Mucosa of gallbladder (tissue), 1 donor: ENCODE data around the gene OR1L6. TPM values are rescaled to one million over a fixed set of nuclear protein-coding genes. Genes with fewer than 3 reads are reported as not detected.

ENCODE experiments used
- DNase-seq: peaks from one replicate; pipeline ENCODE4 v3.0.0-alpha.2; 2020; ENCODE audit warnings: low spot score
- total RNA-seq: library from RNA; stranded (reverse); gene quantifications from one replicate; pipeline ENCODE4 v1.2.1, GENCODE V29; 2021
- donor health status: DM: no; HTN: no; CAD: no.

OR1L6 gene, protein sequence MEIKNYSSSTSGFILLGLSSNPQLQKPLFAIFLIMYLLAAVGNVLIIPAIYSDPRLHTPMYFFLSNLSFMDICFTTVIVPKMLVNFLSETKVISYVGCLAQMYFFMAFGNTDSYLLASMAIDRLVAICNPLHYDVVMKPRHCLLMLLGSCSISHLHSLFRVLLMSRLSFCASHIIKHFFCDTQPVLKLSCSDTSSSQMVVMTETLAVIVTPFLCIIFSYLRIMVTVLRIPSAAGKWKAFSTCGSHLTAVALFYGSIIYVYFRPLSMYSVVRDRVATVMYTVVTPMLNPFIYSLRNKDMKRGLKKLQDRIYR
- total RNA-seq = not detected

DNA sequence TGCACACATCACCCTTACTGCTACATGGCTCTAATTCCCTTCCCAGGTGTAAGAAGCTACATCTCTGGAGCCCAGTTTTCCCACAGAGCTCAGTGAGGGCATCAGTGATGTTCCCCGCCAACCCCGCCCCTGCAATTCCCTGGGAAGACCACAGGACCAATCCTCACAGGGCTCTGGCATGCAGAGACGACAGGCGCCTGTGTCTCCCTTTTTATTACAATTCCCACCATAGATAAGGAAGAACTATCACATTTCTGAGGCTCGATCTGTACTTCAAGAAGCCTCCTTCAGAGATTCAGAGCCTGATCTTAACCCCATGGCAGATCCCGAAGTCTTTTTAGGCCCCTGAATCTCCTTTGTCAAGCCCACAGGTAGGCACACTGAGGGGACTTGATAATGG lies at the start of gene OR1L6:
OR1L6 (plus strand) TSS at position 301 of the 400 bp plus-strand sequence. CDS start 7,545 bp downstream, outside the sequence.
- DNase-seq = no peak

- no peak for DNase-seq
Measured at GRCh38 chr9:122695696-122696095, 46.4 kb upstream of the OR1L6 start.

DNA sequence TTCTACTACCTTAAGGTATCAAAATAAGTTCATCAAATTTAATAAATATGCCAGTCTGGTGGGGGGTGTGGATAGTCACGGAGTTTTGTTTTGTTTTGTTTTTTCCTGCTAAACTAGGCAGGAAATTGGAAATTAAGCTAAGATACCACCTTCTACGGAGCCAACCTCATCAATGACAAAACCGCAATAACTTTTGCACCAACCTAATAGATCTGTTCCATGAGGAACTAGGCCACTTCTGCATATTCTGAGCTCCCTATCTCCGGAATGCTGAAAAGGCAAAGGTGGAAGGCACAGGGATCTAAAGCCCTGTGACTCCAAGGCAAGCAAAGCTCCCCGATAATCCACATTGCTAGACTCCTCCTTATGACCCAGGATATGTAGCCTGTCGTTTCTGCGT lies 24.1 kb upstream of the OR1L6 start:
- DNase-seq = no peak

DNA sequence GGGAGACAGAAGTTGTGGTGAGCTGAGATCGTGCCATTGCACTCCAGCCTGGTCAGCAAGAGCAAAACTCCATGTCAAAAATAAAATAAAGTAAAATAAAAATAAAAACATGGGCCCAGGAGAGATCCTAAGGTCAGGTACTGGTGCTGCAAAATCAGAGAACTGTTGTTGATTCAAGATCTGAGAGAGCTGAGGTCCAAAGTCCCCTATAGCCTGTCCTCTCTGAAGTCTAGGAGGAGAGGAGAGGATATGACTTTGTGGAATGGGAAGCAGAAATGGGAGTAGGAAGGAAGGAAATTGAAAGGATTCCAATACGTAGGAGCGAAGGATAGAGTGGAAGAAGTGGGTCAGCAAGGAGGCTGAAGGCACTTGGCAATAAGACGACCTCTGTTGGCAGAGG lies 22.9 kb upstream of the OR1L6 start:
- no peak for DNase-seq

DNA sequence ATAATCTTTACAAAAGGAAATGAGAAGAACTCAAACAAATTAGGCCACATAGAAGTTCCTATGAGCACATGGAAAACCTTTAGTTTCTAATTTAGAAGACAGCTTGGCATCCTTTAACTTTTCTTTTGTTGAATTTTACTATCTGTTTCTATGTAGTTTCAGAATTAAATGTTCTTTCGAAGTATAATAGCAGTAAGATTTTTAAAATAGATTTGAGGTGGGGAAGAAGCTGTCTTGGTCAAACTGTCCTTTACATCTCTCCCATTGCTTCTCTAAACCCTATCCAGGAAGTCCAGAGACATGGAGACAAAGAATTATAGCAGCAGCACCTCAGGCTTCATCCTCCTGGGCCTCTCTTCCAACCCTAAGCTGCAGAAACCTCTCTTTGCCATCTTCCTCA lies 18.4 kb upstream of the OR1L6 start, which contains the start of gene OR1L4:
OR1L4 (plus strand) TSS at position 301 of the 400 bp plus-strand sequence; CDS start at position 301, 0 bp downstream.
- DNase-seq = no peak

- no peak for DNase-seq
Measured at GRCh38 chr9:122754825-122755224, 12.7 kb downstream of the OR1L6 start.

DNA sequence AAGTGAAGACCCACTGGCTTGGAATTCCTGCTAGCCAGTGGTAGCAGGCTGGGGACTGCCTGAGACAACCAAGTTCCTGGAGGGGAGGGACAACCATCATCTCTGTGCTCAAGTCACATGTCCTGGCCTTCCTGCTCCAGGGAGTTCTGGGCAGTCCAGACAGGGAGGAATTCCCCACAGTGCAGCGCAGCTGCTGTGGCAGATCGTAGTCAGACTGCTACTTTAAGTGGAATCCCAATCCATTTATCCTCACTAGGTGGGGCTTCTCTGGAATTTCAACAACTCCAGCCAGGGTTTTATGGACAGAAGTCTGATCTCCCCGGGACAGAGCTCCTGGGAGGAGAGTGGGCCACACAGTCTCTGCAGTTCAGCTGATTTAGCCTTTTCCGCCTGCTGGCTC lies 25.7 kb downstream of the OR1L6 start:
- DNase-seq = no peak

- DNase-seq = no peak
Measured at GRCh38 chr9:122777052-122777451, 34.9 kb downstream of the OR1L6 start.

- DNase-seq = no peak
Measured at GRCh38 chr9:122777935-122778627, 36.0 kb downstream of the OR1L6 start.

- no peak for DNase-seq
Measured at GRCh38 chr9:122779181-122779580, 37.1 kb downstream of the OR1L6 start.

GRCh38 chr9:122780026-122780425 lies 37.9 kb downstream of the OR1L6 start:
- no peak for DNase-seq

- no peak for DNase-seq
Measured at GRCh38 chr9:122781671-122782070, 39.6 kb downstream of the OR1L6 start.

GRCh38 chr9:122785269-122785668 lies 43.2 kb downstream of the OR1L6 start:
- DNase-seq = no peak

GRCh38 chr9:122786338-122786737 lies 44.2 kb downstream of the OR1L6 start:
- no peak for DNase-seq

- DNase-seq = no peak
Measured at GRCh38 chr9:122788831-122789230, 46.7 kb downstream of the OR1L6 start, which contains the start of gene OR5C1. Gene OR5C1, plus strand, starts transcription at chr9:122788933. Its CDS starts 0 bp downstream, at chr9:122788933.

DNA sequence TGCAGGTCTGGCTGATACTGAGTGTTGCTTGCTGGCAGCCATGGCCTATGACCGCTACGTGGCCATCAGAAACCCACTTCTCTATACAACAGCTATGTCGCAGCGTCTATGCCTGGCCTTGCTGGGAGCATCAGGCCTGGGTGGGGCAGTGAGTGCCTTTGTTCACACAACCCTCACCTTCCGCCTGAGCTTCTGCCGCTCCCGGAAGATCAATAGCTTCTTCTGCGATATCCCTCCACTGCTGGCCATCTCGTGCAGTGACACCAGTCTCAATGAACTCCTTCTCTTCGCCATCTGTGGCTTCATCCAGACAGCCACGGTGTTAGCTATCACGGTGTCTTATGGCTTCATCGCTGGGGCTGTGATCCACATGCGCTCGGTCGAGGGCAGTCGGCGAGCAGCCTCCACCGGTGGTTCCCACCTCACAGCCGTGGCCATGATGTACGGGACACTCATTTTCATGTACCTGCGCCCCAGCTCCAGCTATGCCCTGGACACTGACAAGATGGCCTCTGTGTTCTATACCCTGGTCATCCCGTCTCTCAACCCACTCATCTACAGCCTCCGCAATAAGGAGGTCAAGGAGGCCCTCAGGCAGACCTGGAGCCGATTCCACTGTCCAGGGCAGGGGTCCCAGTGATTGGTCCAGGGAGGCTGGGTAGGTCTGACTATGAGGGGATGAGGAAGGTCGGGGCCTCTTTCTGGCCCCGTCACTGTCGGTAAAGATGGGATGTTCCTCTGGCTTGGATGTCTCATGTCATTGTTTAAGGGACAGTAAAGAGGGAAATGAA lies 47.3 kb downstream of the OR1L6 start:
- DNase-seq = no peak

- DNase-seq = no peak
Measured at GRCh38 chr9:122791872-122792669, 50.0 kb downstream of the OR1L6 start.

DNA sequence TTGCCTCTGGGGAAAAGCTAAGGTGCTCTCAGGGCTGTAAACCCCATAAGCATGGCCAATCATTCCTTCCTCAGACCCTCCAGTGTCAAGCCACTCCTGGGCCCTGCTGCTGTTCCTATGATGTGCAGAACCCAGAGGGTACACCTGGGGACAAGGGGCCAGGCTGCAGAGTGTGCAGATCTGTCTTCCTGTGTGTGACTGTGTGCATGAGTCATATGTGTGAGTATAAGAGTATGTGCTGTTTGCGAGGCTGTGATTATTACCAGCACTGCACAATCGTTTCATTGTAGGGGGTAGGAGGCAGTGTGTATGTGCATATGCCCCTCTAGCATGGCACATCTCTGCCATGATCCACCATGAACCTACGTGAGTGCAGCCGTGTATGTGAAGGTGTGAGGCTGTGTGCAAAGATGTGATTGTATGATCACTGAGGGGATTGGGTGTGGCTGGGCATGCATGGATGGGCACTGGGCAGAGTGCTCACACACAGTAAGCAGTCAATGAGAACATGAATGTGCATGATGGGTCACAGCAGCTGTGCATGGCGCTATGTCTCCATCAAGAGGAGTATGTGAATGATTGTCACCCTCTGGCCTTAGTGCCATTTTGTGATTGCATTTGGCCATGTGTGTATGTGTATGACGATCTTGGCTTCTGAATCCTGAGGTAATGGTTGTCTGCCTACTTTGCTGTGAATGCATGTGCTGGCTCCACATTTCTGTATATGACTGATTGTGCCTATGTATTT lies 55.4 kb downstream of the OR1L6 start:
- no peak for DNase-seq
